GM12872 (cell line): Measurements from ENCODE around the gene DGKE.

Experiments used
- TF ChIP-seq, protein P1 (sequence below): IDR thresholded peaks from 3 replicates; pipeline ENCODE4 v1.5.1; 2011; ENCODE audit warnings: low read depth, mild to moderate bottlenecking, low read length, moderate library complexity; ENCODE audit not compliant: insufficient read depth

The DGKE gene

DNA sequence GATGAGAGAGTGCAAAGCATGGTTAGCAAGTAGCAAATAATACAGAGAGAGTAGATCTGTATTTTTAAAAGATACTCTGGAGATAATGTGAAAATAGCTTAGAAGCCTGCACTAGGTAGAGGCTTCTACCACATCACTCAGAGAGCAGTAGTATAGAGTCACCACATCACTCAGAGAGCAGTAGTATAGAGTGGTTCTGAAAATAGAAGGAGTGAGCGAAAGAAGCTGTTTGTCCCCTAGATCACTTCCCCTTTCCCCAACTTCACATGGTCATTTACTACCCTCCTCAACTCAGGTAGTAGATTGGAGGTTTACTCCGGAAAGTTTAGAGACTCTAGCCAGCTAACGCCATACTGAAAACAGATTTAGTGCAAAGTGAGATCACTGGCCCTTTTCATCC is 17.1 kb downstream of the DGKE start:
- TF ChIP-seq, protein P1, sequence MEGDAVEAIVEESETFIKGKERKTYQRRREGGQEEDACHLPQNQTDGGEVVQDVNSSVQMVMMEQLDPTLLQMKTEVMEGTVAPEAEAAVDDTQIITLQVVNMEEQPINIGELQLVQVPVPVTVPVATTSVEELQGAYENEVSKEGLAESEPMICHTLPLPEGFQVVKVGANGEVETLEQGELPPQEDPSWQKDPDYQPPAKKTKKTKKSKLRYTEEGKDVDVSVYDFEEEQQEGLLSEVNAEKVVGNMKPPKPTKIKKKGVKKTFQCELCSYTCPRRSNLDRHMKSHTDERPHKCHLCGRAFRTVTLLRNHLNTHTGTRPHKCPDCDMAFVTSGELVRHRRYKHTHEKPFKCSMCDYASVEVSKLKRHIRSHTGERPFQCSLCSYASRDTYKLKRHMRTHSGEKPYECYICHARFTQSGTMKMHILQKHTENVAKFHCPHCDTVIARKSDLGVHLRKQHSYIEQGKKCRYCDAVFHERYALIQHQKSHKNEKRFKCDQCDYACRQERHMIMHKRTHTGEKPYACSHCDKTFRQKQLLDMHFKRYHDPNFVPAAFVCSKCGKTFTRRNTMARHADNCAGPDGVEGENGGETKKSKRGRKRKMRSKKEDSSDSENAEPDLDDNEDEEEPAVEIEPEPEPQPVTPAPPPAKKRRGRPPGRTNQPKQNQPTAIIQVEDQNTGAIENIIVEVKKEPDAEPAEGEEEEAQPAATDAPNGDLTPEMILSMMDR, result no peak

DNA sequence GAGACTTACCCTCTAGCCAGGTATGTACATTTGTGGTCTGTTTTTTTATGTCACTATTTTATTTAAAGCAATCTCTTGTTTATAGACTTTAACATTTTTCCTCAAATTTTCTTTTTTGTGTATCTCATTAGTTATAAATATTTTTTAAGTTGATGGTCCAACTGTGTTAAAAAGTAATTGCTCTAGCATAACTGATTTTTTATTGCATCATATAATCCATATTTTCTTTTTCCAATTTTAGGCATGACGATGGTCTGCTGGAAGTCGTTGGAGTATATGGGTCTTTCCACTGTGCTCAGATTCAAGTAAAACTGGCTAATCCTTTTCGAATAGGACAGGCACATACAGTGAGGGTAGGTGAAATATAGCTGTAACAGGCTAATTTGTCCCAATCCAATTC is 27.9 kb downstream of the DGKE start:
- TF ChIP-seq, protein P1, result no peak

DNA sequence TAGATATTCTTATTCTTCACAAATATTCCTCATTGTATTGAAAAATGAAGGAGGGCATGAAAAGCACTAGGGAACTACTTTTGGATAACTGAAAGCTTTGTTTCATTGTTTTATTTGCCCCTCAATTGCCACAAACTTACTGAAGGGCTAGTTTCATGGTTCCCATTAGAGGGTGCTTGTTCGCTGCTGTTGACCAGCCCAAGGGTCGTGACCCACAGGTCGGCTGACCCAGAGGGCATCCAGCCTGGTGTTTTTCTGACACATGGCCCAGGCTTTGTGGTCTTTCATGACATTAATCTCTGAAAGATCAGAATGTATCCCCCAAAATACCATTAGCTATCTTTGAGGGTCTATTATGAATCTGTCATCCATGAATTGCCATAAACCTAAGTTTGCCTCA is 30.0 kb downstream of the DGKE start:
- TF ChIP-seq, protein P1, result no peak

DNA sequence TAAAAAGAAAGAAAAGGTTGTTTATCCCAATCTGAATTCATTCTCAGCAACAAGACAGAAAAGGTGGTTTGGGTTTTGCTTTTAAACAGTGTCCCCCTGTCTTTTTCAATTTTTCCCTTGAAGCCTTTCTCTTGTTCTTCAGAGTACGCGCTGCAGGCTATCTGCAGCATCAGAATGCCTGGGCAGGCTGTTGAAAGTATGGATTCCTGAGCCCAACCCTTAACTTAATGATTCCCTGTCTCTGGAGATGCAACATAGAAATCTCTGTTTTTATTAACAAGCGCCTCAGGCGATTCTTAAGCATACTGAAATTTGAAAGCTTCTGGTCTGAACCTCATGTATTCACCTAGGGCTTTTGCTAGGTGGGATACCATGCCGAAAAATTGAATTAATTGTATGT is 32.1 kb downstream of the DGKE start:
- TF ChIP-seq, protein P1, result no peak

DNA sequence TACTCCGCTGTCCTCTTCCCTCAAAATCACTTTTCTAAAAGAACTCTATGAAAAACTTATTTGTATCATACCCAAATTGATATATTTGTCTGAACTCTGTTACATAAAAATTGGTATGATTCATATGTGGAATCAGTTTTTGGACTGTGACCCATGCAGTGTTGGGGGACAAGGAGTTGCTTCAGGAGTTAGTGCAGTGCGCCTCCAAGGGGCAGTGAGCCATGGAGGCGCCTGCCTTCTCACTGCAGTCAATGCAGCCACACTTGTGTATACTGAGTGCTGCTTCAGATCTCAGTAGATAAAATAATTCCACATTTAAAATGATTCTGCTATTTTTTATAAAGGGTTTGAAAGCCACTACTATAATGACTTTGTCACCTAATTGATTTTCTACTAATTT is 32.5 kb downstream of the DGKE start:
- TF ChIP-seq, protein P1, result no peak

DNA sequence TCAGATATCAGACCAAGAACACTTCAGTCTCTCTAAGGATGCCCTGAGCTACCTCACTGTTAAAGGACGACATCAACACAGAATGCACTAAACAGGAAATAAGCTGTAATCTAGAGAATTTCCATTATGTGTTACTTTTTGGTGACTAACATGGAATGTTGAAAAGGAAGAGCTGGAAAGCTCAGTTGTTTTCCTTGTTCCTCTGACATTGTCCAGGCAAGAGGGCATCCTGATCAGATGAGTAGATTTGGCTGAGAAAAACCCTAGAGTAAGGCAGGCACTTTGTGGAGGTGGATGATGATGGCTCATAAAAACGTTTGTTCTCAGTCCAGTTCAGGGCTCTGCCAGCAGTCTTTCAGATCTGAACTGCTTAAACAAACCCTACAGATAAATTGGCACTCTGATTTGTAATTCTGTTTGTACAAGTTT is 34.0 kb downstream of the DGKE start:
- TF ChIP-seq, protein P1, result no peak

DNA sequence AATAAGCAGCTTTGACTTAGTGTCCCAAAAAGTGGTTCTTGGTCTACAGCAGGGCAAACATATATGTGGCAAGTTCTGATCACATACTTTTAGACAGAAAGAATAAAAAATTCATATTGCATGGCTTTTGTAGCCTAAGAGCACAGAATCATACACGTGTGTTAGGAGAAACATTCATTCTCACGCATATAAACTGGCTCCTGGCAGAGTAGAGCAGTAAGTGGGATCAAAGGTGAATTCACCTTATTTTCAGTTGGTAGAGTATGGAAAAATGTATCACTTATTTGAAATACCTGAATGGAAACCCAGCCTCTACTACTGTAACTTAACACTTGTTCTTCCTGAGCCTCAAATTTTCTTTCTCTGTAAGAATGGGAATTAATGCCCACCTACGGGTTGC is 34.8 kb downstream of the DGKE start:
- TF ChIP-seq, protein P1, result no peak
